Measurements from ENCODE around the gene PTTG1IP. TPM values are rescaled to one million over a fixed set of nuclear protein-coding genes. Genes with fewer than 3 reads are reported as not detected.

Gene PTTG1IP
- total RNA-seq, 4 donors from 2014 or later = 175 to 328 (median 234) TPM

DNA sequence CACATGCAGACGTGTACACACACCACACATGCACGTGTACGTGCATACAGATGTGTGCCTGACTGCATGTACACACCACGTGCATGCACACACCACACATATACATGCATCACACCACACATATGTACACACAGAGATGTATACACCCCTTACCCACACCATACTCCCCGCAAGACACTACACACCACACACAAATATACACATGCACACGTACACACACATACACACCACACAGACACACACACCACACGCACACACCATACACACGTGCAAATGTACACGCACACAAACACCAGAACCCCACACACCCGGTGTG lies 37.5 kb upstream of the PTTG1IP start:
- TF ChIP-seq, protein P1, sequence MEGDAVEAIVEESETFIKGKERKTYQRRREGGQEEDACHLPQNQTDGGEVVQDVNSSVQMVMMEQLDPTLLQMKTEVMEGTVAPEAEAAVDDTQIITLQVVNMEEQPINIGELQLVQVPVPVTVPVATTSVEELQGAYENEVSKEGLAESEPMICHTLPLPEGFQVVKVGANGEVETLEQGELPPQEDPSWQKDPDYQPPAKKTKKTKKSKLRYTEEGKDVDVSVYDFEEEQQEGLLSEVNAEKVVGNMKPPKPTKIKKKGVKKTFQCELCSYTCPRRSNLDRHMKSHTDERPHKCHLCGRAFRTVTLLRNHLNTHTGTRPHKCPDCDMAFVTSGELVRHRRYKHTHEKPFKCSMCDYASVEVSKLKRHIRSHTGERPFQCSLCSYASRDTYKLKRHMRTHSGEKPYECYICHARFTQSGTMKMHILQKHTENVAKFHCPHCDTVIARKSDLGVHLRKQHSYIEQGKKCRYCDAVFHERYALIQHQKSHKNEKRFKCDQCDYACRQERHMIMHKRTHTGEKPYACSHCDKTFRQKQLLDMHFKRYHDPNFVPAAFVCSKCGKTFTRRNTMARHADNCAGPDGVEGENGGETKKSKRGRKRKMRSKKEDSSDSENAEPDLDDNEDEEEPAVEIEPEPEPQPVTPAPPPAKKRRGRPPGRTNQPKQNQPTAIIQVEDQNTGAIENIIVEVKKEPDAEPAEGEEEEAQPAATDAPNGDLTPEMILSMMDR (IDR thresholded peaks at IDR 0.05) = no peak
- TF ChIP-seq EP300 (IDR thresholded peaks at IDR 0.05) (no peak), POLR2A (IDR thresholded peaks at IDR 0.05) (no peak)
- no peak overlapping the region for H3K27ac ChIP-seq
- DNase-seq (ENCODE audit: low spot score in 2 of 2) = no peak
- H3K9me3 ChIP-seq = no peaks in the 10 kb centered on the region
- H3K4me3 ChIP-seq = no peak overlapping the region
- 69 to 74% methylated on average over 10 of the region's 10 CpGs for WGBS, 2 donors
- peaks cover 0 to 41% (median 19%) of the 10 kb centered on the region in 4 donors for H3K4me1 ChIP-seq
- H3K27me3 ChIP-seq = peaks cover 0 to 6% of the 10 kb centered on the region in 2 donors
- no peaks in the 10 kb centered on the region for H3K36me3 ChIP-seq

DNA sequence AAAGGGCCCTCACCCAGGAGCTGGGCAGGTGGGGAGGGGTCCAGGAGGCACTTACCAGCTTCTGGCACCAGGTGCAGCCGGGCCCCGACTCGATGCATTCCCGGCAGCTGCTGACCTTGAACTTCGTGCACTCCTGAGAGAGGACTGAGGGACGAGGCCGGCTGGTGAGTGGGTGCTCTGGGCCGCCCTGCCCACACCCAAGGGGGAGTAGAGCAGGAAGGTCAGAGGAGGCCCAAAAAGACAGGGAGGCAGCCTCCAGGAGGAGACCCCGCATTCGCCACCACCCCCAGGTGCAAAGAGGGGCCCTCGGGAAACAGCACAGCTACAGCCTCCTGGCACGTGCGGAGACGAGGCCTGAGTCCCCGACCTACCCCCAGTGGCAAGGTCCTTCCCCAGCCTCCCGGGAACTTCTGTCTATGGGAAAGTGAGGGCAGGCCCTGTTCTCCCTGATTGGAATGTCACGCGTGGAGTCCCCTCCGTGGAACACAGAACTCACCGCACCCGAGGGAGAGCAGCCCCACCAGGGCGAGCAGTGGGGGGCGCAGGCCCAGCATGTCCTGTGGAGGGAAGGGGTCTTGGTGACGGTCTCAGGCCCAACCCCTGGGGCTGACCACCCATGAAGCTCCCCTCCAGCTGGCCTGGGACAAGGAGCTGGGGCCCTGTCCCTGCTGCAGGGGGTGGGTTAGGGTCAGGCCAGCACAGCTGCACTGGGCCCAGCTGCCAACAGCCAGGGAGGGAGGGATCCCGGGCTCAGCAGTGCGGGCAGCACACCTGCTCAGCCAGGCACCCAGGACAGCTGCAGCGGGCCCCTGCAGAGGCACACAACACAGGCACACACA lies 37.0 kb upstream of the PTTG1IP start:
- DNase-seq (ENCODE audit: low spot score in 2 of 2) = no peak
- Histone ChIP-seq H3K27me3 (peaks cover 0 to 6% of the 10 kb centered on the region in 2 donors), H3K4me1 (peaks cover 0 to 41% (median 19%) of the 10 kb centered on the region in 4 donors), H3K36me3 (no peaks in the 10 kb centered on the region), H3K9me3 (no peaks in the 10 kb centered on the region), H3K4me3 (no peak overlapping the region), H3K27ac (no peak overlapping the region)
- TF ChIP-seq, protein P1 (IDR thresholded peaks at IDR 0.05) = no peak
- TF ChIP-seq POLR2A (IDR thresholded peaks at IDR 0.05) (no peak), EP300 (IDR thresholded peaks at IDR 0.05) (no peak)
- 77 to 86% methylated on average over 19 to 27 of the region's 27 CpGs for WGBS, 2 donors

DNA sequence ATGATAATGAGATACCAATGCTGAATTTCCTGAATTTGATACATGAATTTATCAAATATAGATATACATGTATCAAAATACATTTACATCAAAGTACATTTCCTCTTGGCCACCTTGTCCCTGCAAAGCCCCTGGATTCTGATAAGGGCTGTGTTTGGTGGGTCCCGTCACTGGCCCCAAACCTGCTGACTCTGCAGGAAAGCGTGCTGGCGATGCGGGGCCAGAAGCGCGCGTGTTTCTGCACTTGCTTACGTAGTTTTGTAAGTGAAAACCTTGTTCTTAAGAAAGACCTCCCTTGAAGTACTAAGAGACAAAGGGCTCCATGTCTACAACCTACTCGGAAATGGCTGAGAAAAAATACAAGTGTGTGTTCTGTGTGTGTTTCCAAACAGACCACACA lies 36.2 kb upstream of the PTTG1IP start:
- no peak for DNase-seq (ENCODE audit: low spot score in 2 of 2)
- H3K4me3 ChIP-seq = no peak overlapping the region
- 75 to 81% methylated on average over 9 of the region's 9 CpGs for WGBS, 2 donors
- no peak overlapping the region for H3K27ac ChIP-seq
- peaks cover 0 to 41% (median 19%) of the 10 kb centered on the region in 4 donors for H3K4me1 ChIP-seq
- no peaks in the 10 kb centered on the region for H3K36me3 ChIP-seq
- no peak for TF ChIP-seq POLR2A (IDR thresholded peaks at IDR 0.05)
- TF ChIP-seq, protein P1 (IDR thresholded peaks at IDR 0.05) = no peak
- no peak for TF ChIP-seq EP300 (IDR thresholded peaks at IDR 0.05)
- H3K9me3 ChIP-seq = no peaks in the 10 kb centered on the region
- peaks cover 0 to 6% of the 10 kb centered on the region in 2 donors for H3K27me3 ChIP-seq

DNA sequence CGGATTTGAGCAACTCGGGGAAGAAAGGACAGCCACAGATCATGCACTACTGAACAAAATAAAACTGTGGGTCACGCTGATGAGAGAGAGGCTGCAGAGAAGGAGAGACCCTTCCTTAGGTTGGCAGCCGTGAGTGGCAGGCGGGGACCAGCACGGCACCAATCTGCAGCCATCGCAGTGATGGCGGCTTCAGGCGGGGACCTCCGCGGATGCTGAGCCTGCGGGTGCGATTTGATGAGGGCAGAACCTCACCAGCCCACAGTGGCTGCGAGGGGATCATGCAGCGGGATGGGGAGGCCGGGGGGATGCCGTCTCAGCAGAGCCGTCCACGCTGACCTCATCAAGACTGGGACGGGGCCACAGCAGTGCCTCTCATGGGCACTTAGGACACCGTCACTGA lies 35.4 kb upstream of the PTTG1IP start:
- no peak overlapping the region for H3K27ac ChIP-seq
- H3K9me3 ChIP-seq = no peaks in the 10 kb centered on the region
- H3K36me3 ChIP-seq = no peaks in the 10 kb centered on the region
- peaks cover 0 to 41% (median 16%) of the 10 kb centered on the region in 4 donors for H3K4me1 ChIP-seq
- no peak for TF ChIP-seq POLR2A (IDR thresholded peaks at IDR 0.05)
- TF ChIP-seq, protein P1 (IDR thresholded peaks at IDR 0.05) = no peak
- no peak for TF ChIP-seq EP300 (IDR thresholded peaks at IDR 0.05)
- H3K4me3 ChIP-seq = no peak overlapping the region
- WGBS, 2 donors = 89 to 91% methylated on average over 18 to 21 of the region's 21 CpGs
- DNase-seq (ENCODE audit: low spot score in 2 of 2) = no peak
- peaks cover 0 to 6% of the 10 kb centered on the region in 2 donors for H3K27me3 ChIP-seq

All from tibial nerve (tissue), 4 donors.